GM23338 (cell line): ENCODE results near the gene C16orf87.

Experiments
- CREB1 ChIP-seq: fragments of 250-450 bp; sonication (Bioruptor Pico); IDR thresholded peaks from 2 replicates; pipeline ENCODE4 v1.5.0; 2020; ENCODE audit warnings: low read depth, mild to moderate bottlenecking, moderate library complexity
- CTCF ChIP-seq, 2 experiments: fragments of 200-600 bp in 1 of 2; sonication (generic) in 1 of 2; conservative IDR thresholded peaks; 2 replicates each; pipeline versions ENCODE4 v1.5.1 to v1.6.1; 2016 to 2017; ENCODE audit warnings: antibody characterized with exemption in 2 of 2, low read depth in 2 of 2, mild to moderate bottlenecking in 2 of 2, moderate library complexity in 1 of 2
- ETS1 ChIP-seq: IDR thresholded peaks from 2 replicates; pipeline ENCODE4 v1.6.1; 2016; ENCODE audit warnings: antibody characterized with exemption
- EZH2 ChIP-seq: fragments of 200-600 bp; sonication (generic); IDR thresholded peaks from one replicate; pipeline ENCODE4 v1.8.0; 2017; ENCODE audit warnings: antibody characterized with exemption, mild to moderate bottlenecking, low read depth; ENCODE audit not compliant: unreplicated experiment
- EZH2phosphoT487 ChIP-seq: fragments of 200-600 bp; sonication (generic); IDR thresholded peaks from one replicate; pipeline ENCODE4 v1.8.1; 2018; ENCODE audit warnings: antibody characterized with exemption; ENCODE audit not compliant: unreplicated experiment
- JUNB ChIP-seq: IDR thresholded peaks from one replicate; pipeline ENCODE4 v1.6.1; 2016; ENCODE audit warnings: antibody characterized with exemption; ENCODE audit not compliant: unreplicated experiment
- NANOG ChIP-seq: IDR thresholded peaks from 2 replicates; pipeline ENCODE4 v1.6.1; 2016; ENCODE audit warnings: antibody characterized with exemption, borderline replicate concordance
- POLR2AphosphoS5 ChIP-seq: IDR thresholded peaks from 2 replicates; pipeline ENCODE4 v1.6.1; 2016; ENCODE audit warnings: antibody characterized with exemption, low read depth
- REST ChIP-seq: IDR thresholded peaks from one replicate; pipeline ENCODE4 v1.6.1; 2018; ENCODE audit warnings: antibody characterized with exemption; ENCODE audit not compliant: unreplicated experiment
- STAT1 ChIP-seq: IDR thresholded peaks from one replicate; pipeline ENCODE4 v1.6.1; 2016; ENCODE audit warnings: antibody characterized with exemption; ENCODE audit not compliant: unreplicated experiment
- ZNF114 ChIP-seq: fragments of 250-450 bp; sonication (Bioruptor Pico); IDR thresholded peaks from 2 replicates; pipeline ENCODE4 v1.5.0; 2020; ENCODE audit warnings: mild to moderate bottlenecking, moderate library complexity
- ZNF331 ChIP-seq: fragments of 250-450 bp; sonication (Bioruptor Pico); IDR thresholded peaks from 2 replicates; pipeline ENCODE4 v1.5.0; 2020; ENCODE audit warnings: low read depth, mild to moderate bottlenecking, moderate library complexity
- ZNF462 ChIP-seq: fragments of 250-450 bp; sonication (Bioruptor Pico); IDR thresholded peaks from 2 replicates; pipeline ENCODE4 v1.5.0; 2020; ENCODE audit warnings: mild to moderate bottlenecking, moderate library complexity

GRCh38 chr16:46836534-46837530 lies 5.9 kb upstream of the C16orf87 start:
- TF ChIP-seq CTCF (conservative IDR thresholded peaks at IDR 0.05; ENCODE audit: low read depth in 2 of 2) (no peak), REST (no peak), CREB1 (no peak), EZH2 (no peak), POLR2AphosphoS5 (no peak), ETS1 (no peak), STAT1 (no peak), JUNB (no peak), NANOG (no peak), ZNF331 (no peak), ZNF462 (CRISPR knock-in tag) (no peak), EZH2phosphoT487 (no peak), ZNF114 (no peak)
